PFSK-1 (cell line): Measurements from ENCODE around the gene RARB.

Source experiments
- FOXP2 ChIP-seq: optimal IDR thresholded peaks from 2 replicates; pipeline ENCODE3; 2011; ENCODE audit warnings: borderline replicate concordance, control low read depth, inconsistent platforms; ENCODE audit not compliant: insufficient read depth; ENCODE audit errors: extremely low read length, extremely low read depth
- POLR2AphosphoS5 ChIP-seq: IDR thresholded peaks from 2 replicates; pipeline ENCODE4 v1.6.1; 2012; ENCODE audit warnings: low read depth, mild to moderate bottlenecking, control low read depth, low read length, moderate library complexity
- REST ChIP-seq, 2 experiments: IDR thresholded peaks; 2 replicates each; pipeline versions ENCODE4 v1.6.1 to v1.8.0; 2011 to 2012; ENCODE audit warnings: low read depth in 2 of 2, low read length in 2 of 2, control low read depth in 1 of 2, inconsistent platforms in 1 of 2, mild to moderate bottlenecking in 1 of 2, moderate library complexity in 1 of 2; ENCODE audit not compliant: insufficient read depth in 1 of 2
- SIN3A ChIP-seq: IDR thresholded peaks from 2 replicates; pipeline ENCODE4 v1.6.1; 2012; ENCODE audit warnings: mild to moderate bottlenecking, low read length, moderate library complexity, borderline replicate concordance; ENCODE audit not compliant: insufficient read depth
- TAF1 ChIP-seq: IDR thresholded peaks from 2 replicates; pipeline ENCODE4 v1.6.1; 2012; ENCODE audit warnings: low read length, control low read depth, borderline replicate concordance; ENCODE audit not compliant: insufficient read depth

Gene RARB

GRCh38 chr3:25580534-25580933, 152.5 kb downstream of the RARB start:
- TF ChIP-seq SIN3A (no peak), POLR2AphosphoS5 (no peak), TAF1 (no peak), FOXP2 (no peak), REST (IDR thresholded peaks at IDR 0.05; ENCODE audit: insufficient read depth in 1 of 2, low read depth in 2 of 2, low read length in 2 of 2) (no peak)

- TF ChIP-seq REST (IDR thresholded peaks at IDR 0.05; ENCODE audit: insufficient read depth in 1 of 2, low read depth in 2 of 2, low read length in 2 of 2), result no peak
- TF ChIP-seq TAF1, result no peak
- TF ChIP-seq POLR2AphosphoS5, result no peak
- no peak for TF ChIP-seq FOXP2
- no peak for TF ChIP-seq SIN3A
Observed at GRCh38 chr3:25581335-25581734, 153.3 kb downstream of the RARB start.

GRCh38 chr3:25581823-25582222, 153.8 kb downstream of the RARB start:
- TF ChIP-seq TAF1 (no peak), SIN3A (no peak), REST (IDR thresholded peaks at IDR 0.05; ENCODE audit: insufficient read depth in 1 of 2, low read depth in 2 of 2, low read length in 2 of 2) (no peak), POLR2AphosphoS5 (no peak), FOXP2 (no peak)

GRCh38 chr3:25582242-25582641, 154.2 kb downstream of the RARB start:
- TF ChIP-seq SIN3A, result no peak
- no peak for TF ChIP-seq POLR2AphosphoS5
- no peak for TF ChIP-seq TAF1

GRCh38 chr3:25583343-25583742, 155.3 kb downstream of the RARB start:
- no peak for TF ChIP-seq REST (IDR thresholded peaks at IDR 0.05; ENCODE audit: insufficient read depth in 1 of 2, low read depth in 2 of 2, low read length in 2 of 2)
- no peak for TF ChIP-seq POLR2AphosphoS5
- TF ChIP-seq TAF1, result no peak
- no peak for TF ChIP-seq SIN3A
- no peak for TF ChIP-seq FOXP2
